H1 (cell line): ENCODE measurements around the gene LDLRAD4. TPM values are rescaled to one million over a fixed set of nuclear protein-coding genes. Genes with fewer than 3 reads are reported as not detected.

Experiments used
- KDM1A ChIP-seq: fragments of 200-600, 300-600 bp; sonication (generic); IDR thresholded peaks from 2 replicates; pipeline ENCODE4 v1.7.1; 2016; ENCODE audit warnings: mild to moderate bottlenecking, low read length, borderline replicate concordance
- TBP ChIP-seq: IDR thresholded peaks from 2 replicates; pipeline ENCODE4 v1.6.1; 2011; ENCODE audit warnings: low read depth, low read length, improper control_type of control experiment
- YY1 ChIP-seq: IDR thresholded peaks from 2 replicates; pipeline ENCODE4 v1.6.1; 2011; ENCODE audit warnings: low read depth, mild to moderate bottlenecking, low read length
- polyA plus RNA-seq, 7 experiments: library from polyadenylated mRNA; depleted of rRNA in 3 of 7; stranded (reverse) in 5 of 7; unstranded in 2 of 7; fragments of >200 nt in 5 of 7; fragments of 200-250 nt in 2 of 7; gene quantifications; 1 replicate in 5 of 7; 2 replicates in 1 of 7; 4 replicates in 1 of 7; pipeline versions ENCODE4 v1.2.1 to v1.2.3, GENCODE V29; 2011 to 2013; ENCODE audit warnings: missing spikeins in 2 of 7, mixed read lengths in 2 of 7
- total RNA-seq: library from RNA; stranded (reverse); fragmentation: NEBNext Ultra II Directional; extraction: Animal tissue kit (Norgen Biotek cat#: 25700); gene quantifications from 2 replicates; pipeline ENCODE4 v1.2.1, GENCODE V29; 2021

The LDLRAD4 gene
- total and polyA plus RNA-seq, 2 of the 8 experiments (the other 6 are each of a cell fraction or from before 2014, with no cell fraction given) = 0.77 to 1.4 TPM

GRCh38 chr18:13206301-13206700 lies 12.3 kb upstream of the LDLRAD4 start (continued):
- TF ChIP-seq TBP (no peak), YY1 (no peak), KDM1A (no peak)
